ENCODE data around the gene WDR5.

WDR5 gene

GRCh38 chr9:134174526-134175290 lies 38.8 kb downstream of the WDR5 start:
- no peak for DNase-seq

GRCh38 chr9:134175291-134175807 lies 39.5 kb downstream of the WDR5 start:
- no peak for DNase-seq

GRCh38 chr9:134175808-134176598 lies 40.1 kb downstream of the WDR5 start:
- DNase-seq, result no peak

GRCh38 chr9:134176599-134176968 lies 40.7 kb downstream of the WDR5 start:
- no peak for DNase-seq

- DNase-seq, result no peak
Measured at GRCh38 chr9:134177186-134177585, 41.3 kb downstream of the WDR5 start.

GRCh38 chr9:134177624-134178393 lies 41.9 kb downstream of the WDR5 start:
- DNase-seq, result no peak

GRCh38 chr9:134178394-134178767 lies 42.5 kb downstream of the WDR5 start:
- no peak for DNase-seq

- no peak for DNase-seq
Measured at GRCh38 chr9:134178768-134179551, 43.1 kb downstream of the WDR5 start.

GRCh38 chr9:134179595-134179917 lies 43.7 kb downstream of the WDR5 start:
- no peak for DNase-seq

GRCh38 chr9:134179918-134180785 lies 44.3 kb downstream of the WDR5 start:
- no peak for DNase-seq

- DNase-seq, result no peak
Measured at GRCh38 chr9:134180786-134181647, 45.1 kb downstream of the WDR5 start.

- no peak for DNase-seq
Measured at GRCh38 chr9:134181648-134182034, 45.8 kb downstream of the WDR5 start.

- no peak for DNase-seq
Measured at GRCh38 chr9:134182554-134183085, 46.7 kb downstream of the WDR5 start.

- DNase-seq, result no peak
Measured at GRCh38 chr9:134185536-134186011, 49.7 kb downstream of the WDR5 start.

GRCh38 chr9:134186471-134187109 lies 50.7 kb downstream of the WDR5 start:
- DNase-seq, result no peak

GRCh38 chr9:134187110-134187531 lies 51.2 kb downstream of the WDR5 start:
- no peak for DNase-seq

GRCh38 chr9:134187891-134188385 lies 52.1 kb downstream of the WDR5 start:
- DNase-seq, result no peak

GRCh38 chr9:134188386-134189144 lies 52.7 kb downstream of the WDR5 start:
- DNase-seq, result no peak

- no peak for DNase-seq
Measured at GRCh38 chr9:134189145-134189469, 53.2 kb downstream of the WDR5 start.

All from activated gamma-delta T cell treated with Interleukin-2 at 50 U/mL for 16 hours (primary cell).